ENCODE data around the gene MUSTN1. TPM values are rescaled to one million over a fixed set of nuclear protein-coding genes. Genes with fewer than 3 reads are reported as not detected.

MUSTN1 gene
- total and polyA plus RNA-seq, 4 donors = 0.65 to 189 (median 9.3) TPM

- peaks cover 4% of the 10 kb centered on the region for H3K4me1 ChIP-seq (ENCODE audit: control insufficient read depth, insufficient read depth, low read length)
- DNase-seq (ENCODE audit: low read depth in 4 of 6, low spot score in 6 of 6) = no peak
- H3K27me3 ChIP-seq (ENCODE audit: control insufficient read depth, insufficient read depth, low read length) = no peaks in the 10 kb centered on the region
- H3K9me3 ChIP-seq (ENCODE audit: control insufficient read depth, insufficient read depth, low read length) = no peaks in the 10 kb centered on the region
- WGBS (ENCODE audit: insufficient coverage) = 100% methylated on average over 2 of the region's 5 CpGs
- H3K27ac ChIP-seq (ENCODE audit: low read depth, low read length) = no peak overlapping the region
- H3K36me3 ChIP-seq (ENCODE audit: control insufficient read depth, insufficient read depth, low read length) = peaks cover 12% of the 10 kb centered on the region
- no peak overlapping the region for H3K4me3 ChIP-seq (ENCODE audit: low read depth, low read length)
These were observed 39.4 kb upstream of the MUSTN1 start for GRCh38 chr3:52874160-52874701.

GRCh38 chr3:52873433-52874159 is 38.8 kb upstream of the MUSTN1 start:
- H3K27ac ChIP-seq (ENCODE audit: low read depth, low read length) = no peak overlapping the region
- no peak overlapping the region for H3K4me3 ChIP-seq (ENCODE audit: low read depth, low read length)
- peaks cover 6% of the 10 kb centered on the region for H3K36me3 ChIP-seq (ENCODE audit: control insufficient read depth, insufficient read depth, low read length)
- 72% methylated on average over 3 of the region's 8 CpGs for WGBS (ENCODE audit: insufficient coverage)
- peak in 2 of 6 donors; percentile 34 to 43 for DNase-seq (ENCODE audit: low read depth in 4 of 6, low spot score in 6 of 6)
- no peaks in the 10 kb centered on the region for H3K9me3 ChIP-seq (ENCODE audit: control insufficient read depth, insufficient read depth, low read length)
- H3K4me1 ChIP-seq (ENCODE audit: control insufficient read depth, insufficient read depth, low read length) = peaks cover 4% of the 10 kb centered on the region
- no peaks in the 10 kb centered on the region for H3K27me3 ChIP-seq (ENCODE audit: control insufficient read depth, insufficient read depth, low read length)

- Histone ChIP-seq H3K27me3 (ENCODE audit: control insufficient read depth, insufficient read depth, low read length) (no peaks in the 10 kb centered on the region), H3K4me3 (ENCODE audit: low read depth, low read length) (no peak overlapping the region), H3K36me3 (ENCODE audit: control insufficient read depth, insufficient read depth, low read length) (peaks cover 10% of the 10 kb centered on the region), H3K4me1 (ENCODE audit: control insufficient read depth, insufficient read depth, low read length) (peaks cover 4% of the 10 kb centered on the region), H3K27ac (ENCODE audit: low read depth, low read length) (no peak overlapping the region), H3K9me3 (ENCODE audit: control insufficient read depth, insufficient read depth, low read length) (no peaks in the 10 kb centered on the region)
- no CpG with 5 or more reads among the region's 3 CpGs for WGBS (ENCODE audit: insufficient coverage)
- DNase-seq (ENCODE audit: low read depth in 4 of 6, low spot score in 6 of 6) = no peak
These were observed 37.4 kb upstream of the MUSTN1 start for GRCh38 chr3:52872245-52872644.

GRCh38 chr3:52871761-52872160 is 36.9 kb upstream of the MUSTN1 start:
- no peaks in the 10 kb centered on the region for H3K9me3 ChIP-seq (ENCODE audit: control insufficient read depth, insufficient read depth, low read length)
- H3K27ac ChIP-seq (ENCODE audit: low read depth, low read length) = no peak overlapping the region
- no peaks in the 10 kb centered on the region for H3K27me3 ChIP-seq (ENCODE audit: control insufficient read depth, insufficient read depth, low read length)
- DNase-seq (ENCODE audit: low read depth in 4 of 6, low spot score in 6 of 6) = no peak
- H3K36me3 ChIP-seq (ENCODE audit: control insufficient read depth, insufficient read depth, low read length) = peaks cover 10% of the 10 kb centered on the region
- 81% methylated on average over 9 of the region's 9 CpGs for WGBS (ENCODE audit: insufficient coverage)
- no peak overlapping the region for H3K4me3 ChIP-seq (ENCODE audit: low read depth, low read length)
- H3K4me1 ChIP-seq (ENCODE audit: control insufficient read depth, insufficient read depth, low read length) = peaks cover 4% of the 10 kb centered on the region

GRCh38 chr3:52870471-52870870 is 35.7 kb upstream of the MUSTN1 start:
- Histone ChIP-seq H3K27ac (ENCODE audit: low read depth, low read length) (no peak overlapping the region), H3K27me3 (ENCODE audit: control insufficient read depth, insufficient read depth, low read length) (no peaks in the 10 kb centered on the region), H3K4me3 (ENCODE audit: low read depth, low read length) (no peak overlapping the region), H3K9me3 (ENCODE audit: control insufficient read depth, insufficient read depth, low read length) (no peaks in the 10 kb centered on the region), H3K4me1 (ENCODE audit: control insufficient read depth, insufficient read depth, low read length) (peaks cover 4% of the 10 kb centered on the region), H3K36me3 (ENCODE audit: control insufficient read depth, insufficient read depth, low read length) (peaks cover 13% of the 10 kb centered on the region)
- no peak for DNase-seq (ENCODE audit: low read depth in 4 of 6, low spot score in 6 of 6)
- WGBS (ENCODE audit: insufficient coverage) = 97% methylated on average over 10 of the region's 10 CpGs

- Histone ChIP-seq H3K4me1 (ENCODE audit: control insufficient read depth, insufficient read depth, low read length) (no peaks in the 10 kb centered on the region), H3K27me3 (ENCODE audit: control insufficient read depth, insufficient read depth, low read length) (no peaks in the 10 kb centered on the region), H3K9me3 (ENCODE audit: control insufficient read depth, insufficient read depth, low read length) (peaks cover 3% of the 10 kb centered on the region), H3K36me3 (ENCODE audit: control insufficient read depth, insufficient read depth, low read length) (peaks cover 16% of the 10 kb centered on the region), H3K27ac (ENCODE audit: low read depth, low read length) (no peak overlapping the region), H3K4me3 (ENCODE audit: low read depth, low read length) (no peak overlapping the region)
- 97% methylated on average over 12 of the region's 12 CpGs for WGBS (ENCODE audit: insufficient coverage)
- no peak for DNase-seq (ENCODE audit: low read depth in 4 of 6, low spot score in 6 of 6)
These were observed 31.6 kb upstream of the MUSTN1 start for GRCh38 chr3:52866427-52866826.

- Histone ChIP-seq H3K36me3 (ENCODE audit: control insufficient read depth, insufficient read depth, low read length) (peaks cover 18% of the 10 kb centered on the region), H3K4me3 (ENCODE audit: low read depth, low read length) (no peak overlapping the region), H3K9me3 (ENCODE audit: control insufficient read depth, insufficient read depth, low read length) (peaks cover 3% of the 10 kb centered on the region), H3K4me1 (ENCODE audit: control insufficient read depth, insufficient read depth, low read length) (no peaks in the 10 kb centered on the region), H3K27me3 (ENCODE audit: control insufficient read depth, insufficient read depth, low read length) (no peaks in the 10 kb centered on the region), H3K27ac (ENCODE audit: low read depth, low read length) (no peak overlapping the region)
- DNase-seq (ENCODE audit: low read depth in 4 of 6, low spot score in 6 of 6) = no peak
- WGBS (ENCODE audit: insufficient coverage) = 97% methylated on average over 13 of the region's 13 CpGs
These were observed 31.2 kb upstream of the MUSTN1 start for GRCh38 chr3:52865994-52866393.

GRCh38 chr3:52860424-52860768 is 25.6 kb upstream of the MUSTN1 start:
- Histone ChIP-seq H3K9me3 (ENCODE audit: control insufficient read depth, insufficient read depth, low read length) (peaks cover 3% of the 10 kb centered on the region), H3K27me3 (ENCODE audit: control insufficient read depth, insufficient read depth, low read length) (no peaks in the 10 kb centered on the region), H3K4me3 (ENCODE audit: low read depth, low read length) (no peak overlapping the region), H3K36me3 (ENCODE audit: control insufficient read depth, insufficient read depth, low read length) (peaks cover 11% of the 10 kb centered on the region), H3K27ac (ENCODE audit: low read depth, low read length) (no peak overlapping the region), H3K4me1 (ENCODE audit: control insufficient read depth, insufficient read depth, low read length) (no peaks in the 10 kb centered on the region)
- 62% methylated on average over 6 of the region's 8 CpGs for whole genome bisulfite sequencing (ENCODE audit: insufficient coverage)
- DNase-seq (ENCODE audit: low read depth in 4 of 6, low spot score in 6 of 6) = peak in 1 of 6 donors; percentile 5

- Histone ChIP-seq H3K9me3 (ENCODE audit: control insufficient read depth, insufficient read depth, low read length) (peaks cover 3% of the 10 kb centered on the region), H3K4me3 (ENCODE audit: low read depth, low read length) (no peak overlapping the region), H3K4me1 (ENCODE audit: control insufficient read depth, insufficient read depth, low read length) (no peaks in the 10 kb centered on the region), H3K27ac (ENCODE audit: low read depth, low read length) (no peak overlapping the region), H3K36me3 (ENCODE audit: control insufficient read depth, insufficient read depth, low read length) (peaks cover 11% of the 10 kb centered on the region), H3K27me3 (ENCODE audit: control insufficient read depth, insufficient read depth, low read length) (no peaks in the 10 kb centered on the region)
- 80% methylated on average over 6 of the region's 8 CpGs for WGBS (ENCODE audit: insufficient coverage)
- no peak for DNase-seq (ENCODE audit: low read depth in 4 of 6, low spot score in 6 of 6)
These were observed 25.0 kb upstream of the MUSTN1 start for GRCh38 chr3:52859686-52860423.
